HS-27A (cell line): ENCODE results near the gene WDR73.

Source experiments
- DNase-seq: peaks from one replicate; pipeline ENCODE4 v3.0.0-alpha.2; 2012; ENCODE audit warnings: low read depth, missing footprints

WDR73 gene

DNA sequence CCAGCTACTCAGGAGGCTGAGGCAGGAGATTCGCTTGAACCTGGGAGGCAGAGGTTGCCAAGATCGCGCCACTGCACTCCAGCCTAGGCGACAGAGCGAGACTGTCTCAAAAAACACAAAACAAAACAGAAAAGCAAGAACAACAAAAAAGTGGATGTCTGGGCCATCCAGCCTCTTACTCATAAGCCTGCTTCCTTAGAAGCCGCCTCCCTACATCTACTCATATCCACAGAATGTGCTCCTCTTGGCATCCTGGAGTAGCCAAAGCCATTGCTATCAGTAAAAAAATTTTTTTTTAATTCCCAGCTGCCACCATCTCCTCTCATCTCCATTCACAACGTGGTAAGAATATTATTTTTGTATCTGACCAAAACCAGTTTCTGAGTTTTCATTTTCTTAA, 42.5 kb downstream of the WDR73 start:
- DNase-seq, result no peak

DNA sequence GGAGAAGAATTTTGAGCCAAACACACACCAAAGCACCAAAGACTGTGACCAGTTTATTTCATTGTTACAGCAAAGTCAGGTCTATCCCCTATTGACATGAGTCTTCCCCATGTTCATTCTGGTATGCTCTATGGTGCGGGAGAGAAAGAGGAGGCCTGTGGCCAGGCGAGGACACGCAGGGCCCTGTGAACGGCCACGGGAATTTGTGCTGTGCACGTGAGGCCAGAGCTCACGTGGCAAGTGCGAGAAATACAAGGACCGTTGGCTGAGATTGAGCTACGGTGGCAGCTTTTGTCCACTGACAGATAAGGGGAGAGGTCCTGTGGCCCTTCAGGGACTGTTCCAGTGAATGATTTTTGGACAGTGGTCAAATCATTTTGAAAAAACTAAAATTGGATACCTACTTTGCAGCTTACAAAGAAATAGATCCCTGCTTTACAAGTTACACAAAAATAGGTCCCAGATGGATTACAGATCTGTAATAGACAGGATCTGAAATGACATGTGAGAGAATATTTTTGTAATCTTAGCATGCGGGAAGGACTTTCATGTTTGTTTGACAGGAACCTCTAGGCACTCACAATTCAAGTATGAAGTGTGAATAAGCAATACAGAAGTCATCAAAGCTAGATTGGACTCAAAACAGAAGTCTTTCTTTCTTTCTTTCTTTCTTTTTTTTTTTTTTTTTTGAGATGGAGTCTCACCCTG, 44.1 kb downstream of the WDR73 start:
- no peak for DNase-seq

DNA sequence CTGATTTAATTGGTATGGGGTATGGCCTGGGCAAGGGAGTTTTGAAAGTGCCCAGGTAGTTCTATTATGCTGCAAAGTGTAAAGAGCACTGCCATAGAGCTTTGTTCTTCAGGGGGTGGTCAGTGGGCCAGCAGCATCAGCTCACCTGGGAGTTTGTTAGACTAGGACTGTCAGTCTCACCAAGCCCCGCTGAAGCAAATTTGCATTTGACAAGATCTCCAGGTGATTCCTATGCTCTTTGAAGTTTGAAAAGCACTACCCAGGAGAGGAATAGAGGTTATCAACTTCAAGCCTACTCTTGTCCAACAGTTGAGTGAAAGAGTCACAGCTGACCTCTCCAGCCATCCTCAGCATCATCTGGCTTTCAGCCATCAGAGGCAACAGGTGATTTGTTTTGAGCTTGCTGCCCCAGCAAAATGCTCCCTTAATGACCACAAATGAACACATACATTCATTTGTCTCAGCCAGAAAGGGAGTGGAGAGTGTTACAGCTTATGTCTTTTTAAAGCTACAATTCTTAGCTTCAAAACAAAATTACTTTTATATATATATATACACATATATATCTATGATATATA, 45.3 kb downstream of the WDR73 start:
- DNase-seq, result no peak

DNA sequence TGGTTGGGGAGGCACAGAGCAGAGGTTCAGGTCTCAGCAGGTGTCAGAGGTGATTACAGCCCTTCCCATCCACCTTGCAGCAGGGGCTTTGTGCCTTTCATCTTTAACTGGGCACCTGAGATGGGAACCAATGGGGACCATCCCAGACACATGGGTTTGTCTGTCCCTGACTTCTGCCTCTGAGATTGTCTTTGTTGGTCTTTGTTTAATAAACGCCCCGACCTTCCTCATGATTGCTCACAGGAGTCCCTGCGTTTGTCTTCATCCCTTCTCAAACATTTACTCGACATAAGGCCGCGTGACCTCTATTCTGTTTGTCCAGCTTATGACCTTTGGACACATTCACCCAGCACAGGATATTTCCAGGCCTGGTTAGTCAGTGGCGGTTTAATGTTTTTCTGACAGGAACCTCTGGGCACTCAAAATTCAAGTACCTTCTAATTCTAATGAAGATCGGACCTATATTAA, 47.4 kb downstream of the WDR73 start:
- no peak for DNase-seq

DNA sequence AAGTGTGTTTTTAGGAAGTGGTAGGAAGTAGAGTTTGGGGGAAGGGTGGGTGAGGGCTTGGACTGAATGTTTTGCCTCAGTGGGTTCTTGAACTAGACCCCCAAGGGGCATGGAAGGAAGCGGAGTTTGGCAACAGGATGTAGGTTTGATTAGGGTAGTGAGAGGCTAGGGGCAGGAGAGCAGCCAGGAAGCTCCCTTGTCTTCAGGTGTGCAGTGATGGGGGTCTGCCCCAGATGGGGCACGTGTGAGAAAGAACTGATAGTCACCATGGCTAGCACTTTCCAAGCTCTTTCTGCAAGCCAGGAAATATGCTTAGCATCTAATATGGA, 48.6 kb downstream of the WDR73 start:
- DNase-seq, result no peak

DNA sequence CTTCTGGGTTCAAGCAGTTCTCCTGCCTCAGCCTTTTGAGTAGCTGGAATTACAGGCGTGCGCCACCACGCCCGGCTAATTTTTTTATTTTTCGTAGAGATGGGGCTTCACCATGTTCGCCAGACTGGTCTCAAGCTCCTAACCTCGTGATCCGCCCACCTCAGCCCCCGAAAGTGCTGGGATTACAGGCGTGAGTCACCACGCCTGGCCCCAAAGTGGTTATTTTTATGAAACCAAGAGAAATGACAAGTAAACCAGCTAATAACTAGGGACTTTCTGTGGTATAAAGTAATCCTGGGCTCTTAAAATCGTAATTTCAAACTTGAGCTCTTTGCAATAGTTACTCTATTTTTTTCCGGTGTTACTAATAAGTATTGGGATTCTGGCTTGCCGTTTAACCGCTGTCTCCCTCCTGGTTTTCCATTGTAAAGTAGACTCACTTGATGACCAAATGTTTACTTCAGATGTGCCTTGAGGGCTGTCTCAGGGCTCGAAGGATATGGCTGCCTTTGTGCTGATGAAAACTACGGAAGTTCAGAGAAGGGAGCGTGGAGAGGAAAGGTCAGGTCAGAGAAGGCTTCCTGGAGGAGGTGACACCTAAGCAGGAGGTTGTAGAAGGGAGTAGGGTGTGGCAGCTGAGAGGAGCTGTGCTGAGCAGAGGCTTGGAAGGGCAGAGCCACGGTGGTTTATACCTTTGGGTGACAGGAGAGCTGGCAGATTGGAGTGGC, 49.1 kb downstream of the WDR73 start:
- no peak for DNase-seq

DNA sequence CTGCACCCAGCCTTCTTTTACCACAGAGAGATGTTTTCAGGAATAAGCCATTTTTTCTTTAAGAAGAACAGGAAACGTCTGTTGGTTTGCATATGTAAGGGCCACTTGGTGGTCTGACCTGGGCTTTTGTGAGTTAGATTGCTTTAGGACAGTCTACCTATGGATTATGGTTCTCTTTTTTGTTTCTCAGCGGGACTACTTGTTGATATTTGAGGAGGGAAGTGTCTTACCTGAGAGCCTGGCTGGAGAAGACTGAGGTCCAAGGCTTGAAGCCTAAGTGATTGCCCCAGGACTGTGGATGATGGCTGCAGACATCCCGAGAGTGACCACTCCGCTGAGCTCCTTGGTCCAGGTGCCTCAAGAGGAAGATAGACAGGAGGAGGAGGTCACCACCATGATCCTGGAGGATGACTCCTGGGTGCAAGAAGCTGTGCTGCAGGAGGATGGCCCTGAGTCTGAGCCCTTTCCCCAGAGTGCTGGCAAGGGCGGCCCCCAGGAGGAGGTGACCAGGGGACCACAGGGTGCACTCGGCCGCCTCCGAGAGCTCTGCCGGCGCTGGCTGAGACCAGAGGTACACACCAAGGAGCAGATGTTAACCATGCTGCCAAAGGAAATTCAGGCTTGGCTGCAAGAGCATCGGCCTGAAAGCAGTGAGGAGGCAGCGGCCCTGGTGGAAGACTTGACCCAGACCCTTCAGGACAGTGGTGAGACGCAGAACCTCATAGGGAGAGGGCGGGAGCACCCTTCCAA, 50.3 kb downstream of the WDR73 start:
- DNase-seq, result no peak

DNA sequence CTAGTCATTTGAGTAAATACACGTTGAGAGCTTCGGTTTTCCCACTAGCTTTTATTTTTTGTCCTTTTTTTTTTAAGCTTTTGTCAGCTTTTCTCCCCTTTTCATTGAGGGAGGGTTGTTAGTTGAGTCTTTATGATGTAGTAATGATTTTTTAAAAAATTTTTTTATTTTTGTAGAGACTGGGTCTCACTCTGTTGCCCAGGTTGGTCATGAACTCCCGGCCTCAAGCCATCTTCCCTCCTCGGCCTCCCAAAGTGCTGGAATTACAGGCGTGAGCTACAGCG, 52.6 kb downstream of the WDR73 start:
- DNase-seq, result no peak

DNA sequence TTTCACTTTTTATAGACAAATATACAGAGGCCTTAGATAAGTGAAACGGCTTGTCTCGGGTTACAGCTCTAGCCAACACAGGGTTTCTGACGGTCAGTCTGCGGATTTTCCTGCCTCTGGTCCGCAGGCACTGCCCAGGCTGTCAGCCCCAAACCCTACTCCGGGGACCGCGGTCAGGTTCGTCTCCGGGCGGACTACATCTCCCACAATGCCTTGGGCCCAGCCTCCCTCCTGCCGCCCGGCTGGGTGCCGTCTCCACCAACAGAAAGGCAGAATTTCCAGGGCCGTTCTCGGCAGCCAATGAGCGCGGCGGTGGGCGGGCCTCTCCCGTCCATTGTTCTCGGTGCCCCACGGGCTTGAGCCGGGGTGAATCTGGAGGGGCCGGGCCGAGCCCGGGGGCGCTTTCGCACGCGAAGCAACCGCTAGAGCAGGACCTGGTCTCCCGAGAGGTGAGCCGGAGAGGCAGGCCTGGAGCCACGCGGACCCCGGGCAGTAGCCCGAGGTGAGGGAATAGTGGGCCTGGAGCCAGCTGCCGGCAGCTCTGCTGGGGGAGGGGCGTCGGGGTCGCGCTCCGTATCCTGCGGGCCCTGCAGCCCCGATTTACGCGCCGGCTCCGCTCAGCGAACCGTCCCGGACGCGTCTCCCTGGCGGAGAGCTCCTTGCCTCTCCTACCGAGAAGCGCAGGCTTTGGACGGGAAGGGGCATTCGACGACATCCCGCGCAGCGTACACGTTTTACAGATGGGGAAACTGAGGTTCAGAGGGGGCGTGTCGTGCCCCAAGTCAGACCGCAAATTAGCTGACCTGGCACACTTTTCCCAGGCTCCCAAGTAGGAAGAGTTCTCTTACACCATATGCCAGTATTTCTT, 53.2 kb downstream of the WDR73 start, which contains the start of gene ZSCAN2:
TSS of gene ZSCAN2 (plus strand) at position 323 of the 868 bp plus-strand sequence. CDS start 2,919 bp downstream, outside the sequence.
- peak; percentile 90 for DNase-seq

DNA sequence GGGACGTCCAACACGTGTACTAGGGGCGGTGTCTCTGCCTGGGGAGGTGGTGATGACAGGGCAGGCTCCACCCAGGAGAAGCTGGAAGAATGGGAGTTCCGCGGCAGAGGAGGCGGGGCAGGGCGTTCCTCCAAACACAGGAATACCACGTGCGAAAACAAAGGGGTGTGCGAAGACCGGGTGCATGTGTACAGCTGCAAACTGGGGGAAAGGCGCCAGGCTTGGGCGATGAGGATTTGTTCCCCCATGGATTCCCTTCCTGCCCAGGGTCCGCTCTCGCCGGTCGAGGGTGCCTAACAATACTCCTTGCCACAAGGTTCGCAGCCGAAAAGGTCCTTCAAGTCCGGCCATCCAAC, 53.8 kb downstream of the WDR73 start:
- peak; percentile 66 for DNase-seq

DNA sequence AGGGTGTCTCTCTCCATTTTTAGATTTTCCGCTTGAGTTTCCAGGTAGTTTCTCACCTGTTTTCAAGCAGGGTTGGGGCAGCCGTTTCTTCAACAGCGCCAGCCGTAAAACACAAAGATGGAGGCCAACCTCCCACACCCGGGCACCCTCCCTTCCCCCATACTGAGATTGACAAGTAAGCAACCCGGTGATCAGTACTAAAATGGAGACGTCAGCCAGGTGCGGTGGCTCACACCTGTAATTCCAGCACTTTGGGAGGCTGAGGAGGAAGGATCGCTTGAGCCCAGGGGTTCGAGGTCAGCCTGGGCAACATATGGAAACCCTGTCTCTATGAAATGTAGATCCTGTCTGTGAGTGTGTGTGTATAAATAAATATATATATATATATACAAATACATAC, 54.2 kb downstream of the WDR73 start:
- no peak for DNase-seq

DNA sequence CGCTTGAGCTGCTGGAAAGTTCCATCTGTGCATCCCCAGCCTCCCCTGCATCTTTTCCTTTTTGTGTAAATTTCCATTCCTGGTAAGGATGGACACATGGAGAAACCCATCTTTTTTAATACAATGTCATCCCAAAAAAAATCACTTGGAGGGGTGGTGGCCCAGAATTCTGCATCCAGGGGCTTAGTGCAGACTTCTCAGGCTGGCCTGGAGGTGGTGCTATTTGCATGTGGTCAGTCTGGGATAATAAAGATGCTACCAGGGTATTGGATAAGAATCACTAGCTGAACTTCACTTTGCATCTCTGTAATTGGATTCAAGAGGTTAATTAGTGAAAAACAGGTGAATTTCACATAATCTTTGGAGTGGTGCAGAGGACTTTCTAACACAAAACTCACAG, 55.1 kb downstream of the WDR73 start:
- DNase-seq, result no peak

DNA sequence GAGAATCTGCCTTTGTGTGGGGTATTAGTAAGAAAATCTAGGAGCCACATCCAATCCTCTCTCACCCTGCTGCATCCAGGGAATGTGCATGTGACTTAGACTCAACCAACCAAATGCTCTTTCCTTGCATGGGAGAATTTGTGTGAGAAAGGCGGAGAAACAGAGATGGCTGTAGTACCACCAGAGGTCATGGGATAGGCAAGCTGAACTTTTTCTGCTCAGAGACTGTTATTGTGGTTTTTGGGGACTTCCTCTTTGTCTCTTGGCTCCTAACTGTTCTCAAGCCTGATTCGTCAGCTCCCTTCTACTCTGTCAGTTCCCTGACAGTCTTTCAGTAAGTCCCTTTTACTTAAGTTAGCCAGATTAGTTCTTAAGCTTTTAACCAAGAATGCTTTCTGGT, 55.8 kb downstream of the WDR73 start:
- no peak for DNase-seq

DNA sequence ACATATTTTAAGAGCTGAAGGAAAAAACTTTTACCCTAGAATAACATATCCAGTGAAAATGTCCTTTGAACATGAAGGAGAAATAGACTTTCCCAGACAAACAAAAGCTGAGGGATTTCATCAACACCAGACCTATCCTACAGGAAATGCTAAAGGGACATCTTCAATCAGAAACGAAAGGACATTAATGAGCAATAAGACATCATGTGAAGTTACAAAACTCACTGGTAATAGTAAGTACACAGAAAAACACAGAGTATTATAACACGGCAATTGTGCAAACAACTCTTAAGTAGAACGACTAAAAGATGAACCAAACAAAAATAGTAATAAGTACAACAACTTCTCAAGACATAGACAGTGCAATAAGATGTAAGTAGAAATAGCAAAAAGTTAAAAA, 56.8 kb downstream of the WDR73 start:
- no peak for DNase-seq

DNA sequence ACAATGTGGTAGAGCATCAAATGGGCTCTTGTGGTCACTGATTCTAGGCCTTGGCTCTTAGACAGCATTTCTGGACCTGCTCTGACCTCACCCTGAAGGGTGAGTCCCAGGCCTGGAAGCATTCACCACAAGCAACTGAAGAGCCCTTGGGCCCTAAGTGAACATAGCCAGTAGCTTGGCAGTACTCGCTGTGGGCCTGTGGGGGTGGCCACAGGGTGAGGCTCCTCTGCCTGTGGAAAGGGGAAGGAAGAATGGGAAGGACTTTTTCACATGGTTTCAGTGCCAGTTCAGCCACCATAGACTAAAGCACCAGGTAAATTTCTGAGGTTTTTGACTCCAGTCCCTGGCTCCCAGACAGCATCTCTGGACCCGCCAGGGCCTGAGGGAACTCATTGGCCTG, 58.4 kb downstream of the WDR73 start:
- no peak for DNase-seq

DNA sequence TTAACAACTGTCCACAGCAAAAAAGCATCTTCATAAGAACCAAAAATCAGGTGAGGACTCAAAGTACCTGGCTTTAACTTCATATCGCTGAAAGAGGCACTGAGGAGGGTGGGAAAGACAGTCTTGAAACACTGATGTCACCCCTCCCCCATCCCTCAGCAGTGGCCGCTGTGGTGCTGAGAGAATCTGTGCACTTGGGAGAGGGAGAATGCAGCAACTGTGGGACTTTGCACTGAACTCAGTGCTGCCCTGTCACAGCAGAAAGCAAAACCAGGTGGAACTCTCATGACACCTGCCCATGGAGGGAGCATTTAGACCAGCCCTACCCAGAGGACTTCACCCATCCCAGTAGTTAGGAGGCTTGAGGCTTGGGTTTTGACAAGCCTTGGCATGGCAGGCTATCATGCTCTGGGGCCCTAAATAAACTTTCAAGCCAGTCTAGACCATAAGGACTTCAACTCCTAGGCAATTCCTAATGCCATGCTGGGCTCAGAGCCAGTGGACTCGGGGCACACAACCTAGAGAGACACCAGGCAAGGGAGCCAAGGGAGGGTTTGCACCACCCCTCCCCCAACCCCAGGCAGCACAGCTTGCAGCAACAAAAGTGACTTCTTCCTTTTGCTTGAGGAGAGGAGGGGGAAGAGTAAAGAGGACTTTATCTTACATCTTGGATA, 59.3 kb downstream of the WDR73 start:
- no peak for DNase-seq

DNA sequence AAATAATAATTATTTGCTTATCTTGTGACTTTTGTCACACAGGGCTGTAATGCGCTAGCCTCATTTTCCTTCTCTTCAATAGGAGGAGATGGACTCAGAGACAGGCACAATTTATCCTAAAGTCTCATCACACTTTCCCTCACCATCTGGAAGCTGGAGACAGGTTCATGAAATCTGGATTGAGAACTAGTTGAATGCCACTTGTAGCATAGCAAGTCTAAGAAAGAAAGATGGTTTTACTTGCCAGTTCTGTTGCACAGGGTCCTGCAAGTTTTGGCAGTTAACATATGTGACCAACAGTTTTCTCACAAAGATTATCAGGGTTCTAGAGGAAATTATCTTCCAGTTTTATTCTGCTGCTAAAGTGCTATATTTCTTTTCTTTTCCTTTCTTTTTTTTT, 62.3 kb downstream of the WDR73 start:
- no peak for DNase-seq

DNA sequence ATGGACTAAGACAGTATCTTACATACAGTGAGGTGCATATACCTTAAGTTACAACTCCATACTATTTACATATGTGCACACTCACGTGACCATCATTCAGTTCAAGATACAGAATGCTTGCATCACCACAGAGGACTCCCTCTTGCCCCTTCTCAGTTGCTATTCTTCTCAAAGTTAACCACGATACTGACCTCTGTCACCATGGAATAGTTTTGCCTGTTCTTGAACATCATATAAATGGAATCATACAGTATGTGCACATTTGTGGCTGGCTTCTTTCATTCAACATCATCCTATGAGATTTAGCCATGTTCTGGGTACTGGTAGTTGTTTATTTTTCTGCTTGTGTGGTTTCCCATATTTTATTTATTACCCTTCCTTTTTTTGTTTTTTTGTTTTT, 63.7 kb downstream of the WDR73 start:
- no peak for DNase-seq
